IMR-90 (cell line): Measurements from ENCODE around the gene MTFR2. TPM values are rescaled to one million over a fixed set of nuclear protein-coding genes. Genes with fewer than 3 reads are reported as not detected.

ENCODE experiments used
- ATAC-seq: fragments of 200-7000 bp; cut with Tn5 transposase; 2 replicates; pipeline ENCODE4 v1.9.1; 2020; ENCODE audit warnings: low read depth, mild to moderate bottlenecking, moderate library complexity
- BruUV-seq: library from RNA; stranded (reverse); fragments of 400-500 nt; replicated peaks from 2 replicates; lab custom pipeline; 2021; lab: Mats Ljungman, UMichigan
- CTCF ChIA-PET: fragments of 300-600 bp; formaldehyde crosslinking; extraction: SDS; loops from one replicate; lab custom pipeline; 2021; ENCODE audit warnings: antibody characterized with exemption; lab: Yijun Ruan, JAX
- POLR2A ChIA-PET: fragments of 300-600 bp; sonication (Branson Sonifier 250); formaldehyde crosslinking; loops from one replicate; lab custom pipeline; 2022; ENCODE audit warnings: antibody characterized with exemption; ENCODE audit not compliant: unreplicated experiment; lab: Charles Lee
- DNase-seq: peaks from one replicate; pipeline ENCODE4 v3.0.0; 2013
- H2AFZ ChIP-seq: replicated peaks from 2 replicates; pipeline ENCODE3; 2013; ENCODE audit warnings: low read length, mild to moderate bottlenecking; ENCODE audit not compliant: poor library complexity
- H2AK5ac ChIP-seq: 2 replicates; pipeline ENCODE4 v1.6.1; 2013; ENCODE audit warnings: low read depth, low read length, inconsistent platforms
- H2AK9ac ChIP-seq: replicated peaks from 2 replicates; pipeline ENCODE3; 2013; ENCODE audit warnings: mild to moderate bottlenecking, low read depth, low read length, moderate library complexity; ENCODE audit not compliant: poor library complexity
- H2BK120ac ChIP-seq: 2 replicates; pipeline ENCODE4 v1.6.1; 2013; ENCODE audit warnings: low read depth, low read length, inconsistent platforms
- H2BK15ac ChIP-seq: 3 replicates; pipeline ENCODE4 v1.6.1; 2013; ENCODE audit warnings: low read depth, low read length, inconsistent platforms
- H2BK20ac ChIP-seq: 2 replicates; pipeline ENCODE4 v1.6.1; 2013; ENCODE audit warnings: low read depth, mild to moderate bottlenecking, inconsistent platforms, low read length, moderate library complexity
- H2BK5ac ChIP-seq: 2 replicates; pipeline ENCODE4 v1.6.1; 2013; ENCODE audit warnings: mild to moderate bottlenecking, low read depth, low read length, inconsistent platforms; ENCODE audit not compliant: poor library complexity, severe bottlenecking
- H3K14ac ChIP-seq: replicated peaks from 2 replicates; pipeline ENCODE4 v1.6.1; 2013; ENCODE audit warnings: low read depth, low read length, inconsistent platforms
- H3K18ac ChIP-seq: 2 replicates; pipeline ENCODE4 v1.6.1; 2013; ENCODE audit warnings: low read depth, low read length, control low read depth
- H3K23ac ChIP-seq: 2 replicates; pipeline ENCODE4 v1.6.1; 2013; ENCODE audit warnings: low read depth, low read length, inconsistent platforms
- H3K27ac ChIP-seq: 2 replicates; pipeline ENCODE4 v1.5.1; 2013; ENCODE audit warnings: mild to moderate bottlenecking, control low read depth, low read length; ENCODE audit not compliant: insufficient read depth
- H3K27me3 ChIP-seq: 2 replicates; pipeline ENCODE4 v1.6.1; 2013; ENCODE audit warnings: low read length; ENCODE audit not compliant: control insufficient read depth, insufficient read depth
- H3K36me3 ChIP-seq: 2 replicates; pipeline ENCODE4 v1.6.1; 2013; ENCODE audit warnings: low read length, mixed read lengths; ENCODE audit not compliant: control insufficient read depth, insufficient read depth
- H3K4ac ChIP-seq: 2 replicates; pipeline ENCODE4 v1.6.1; 2013; ENCODE audit warnings: low read depth, low read length, inconsistent platforms
- H3K4me1 ChIP-seq: 2 replicates; pipeline ENCODE4 v1.6.1; 2013; ENCODE audit warnings: low read length, mixed read lengths; ENCODE audit not compliant: control insufficient read depth, insufficient read depth
- H3K4me2 ChIP-seq: 2 replicates; pipeline ENCODE4 v1.6.1; 2013; ENCODE audit warnings: low read depth, mild to moderate bottlenecking, control low read depth, low read length, moderate library complexity
- H3K4me3 ChIP-seq: 2 replicates; pipeline ENCODE4 v1.5.1; 2013; ENCODE audit warnings: low read depth, mild to moderate bottlenecking, control low read depth, low read length, moderate library complexity; ENCODE audit not compliant: insufficient read depth
- H3K56ac ChIP-seq: 2 replicates; pipeline ENCODE4 v1.6.1; 2013; ENCODE audit warnings: low read length, inconsistent platforms; ENCODE audit not compliant: insufficient read depth; ENCODE audit errors: extremely low read depth
- H3K79me1 ChIP-seq, 2 experiments: 2 replicates each; pipeline ENCODE4 v1.6.1; 2013; ENCODE audit warnings: low read length in 2 of 2, inconsistent platforms in 1 of 2, low read depth in 1 of 2
- H3K9ac ChIP-seq: 2 replicates; pipeline ENCODE4 v1.6.1; 2013; ENCODE audit warnings: low read depth, low read length, control low read depth
- H3K9me1 ChIP-seq: 2 replicates; pipeline ENCODE4 v1.6.1; 2013; ENCODE audit warnings: low read length, inconsistent platforms; ENCODE audit not compliant: insufficient read depth
- H3K9me3 ChIP-seq: 2 replicates; pipeline ENCODE4 v1.6.1; 2013; ENCODE audit warnings: low read length; ENCODE audit not compliant: control insufficient read depth, insufficient read depth
- H4K20me1 ChIP-seq: 2 replicates; pipeline ENCODE4 v1.6.1; 2013; ENCODE audit warnings: low read length, inconsistent platforms; ENCODE audit not compliant: insufficient read depth
- H4K5ac ChIP-seq: 2 replicates; pipeline ENCODE4 v1.6.1; 2013; ENCODE audit warnings: mild to moderate bottlenecking, low read depth, low read length, control low read depth
- H4K8ac ChIP-seq, 2 experiments: 2 replicates each; pipeline ENCODE4 v1.6.1; 2013; ENCODE audit warnings: low read depth in 2 of 2, low read length in 2 of 2, control low read depth in 1 of 2, inconsistent platforms in 1 of 2
- H4K91ac ChIP-seq: 2 replicates; pipeline ENCODE4 v1.6.1; 2013; ENCODE audit warnings: low read depth, low read length, inconsistent platforms; ENCODE audit not compliant: insufficient read depth
- BHLHE40 ChIP-seq: fragments of 150-350 bp; IDR thresholded peaks from 2 replicates; pipeline ENCODE4 v1.6.1; 2016; ENCODE audit warnings: mild to moderate bottlenecking, low read depth, low read length
- CEBPB ChIP-seq: IDR thresholded peaks from 2 replicates; pipeline ENCODE4 v1.6.1; 2012; ENCODE audit warnings: low read depth, low read length, improper control_type of control experiment
- CHD1 ChIP-seq: IDR thresholded peaks from 2 replicates; pipeline ENCODE4 v1.6.1; 2012; ENCODE audit warnings: low read depth, low read length, improper control_type of control experiment
- CTCF ChIP-seq: conservative IDR thresholded peaks from 2 replicates; pipeline ENCODE4 v1.5.1; 2012; ENCODE audit warnings: mild to moderate bottlenecking, low read depth, low read length, improper control_type of control experiment
- ELK1 ChIP-seq: fragments of 150-350 bp; IDR thresholded peaks from 2 replicates; pipeline ENCODE4 v1.6.1; 2016; ENCODE audit warnings: low read depth, mild to moderate bottlenecking, low read length, moderate library complexity, borderline replicate concordance
- FOS ChIP-seq: fragments of 150-350 bp; IDR thresholded peaks from 2 replicates; pipeline ENCODE4 v1.6.1; 2016; ENCODE audit warnings: low read depth, low read length
- MAFK ChIP-seq: IDR thresholded peaks from 2 replicates; pipeline ENCODE4 v1.6.1; 2012; ENCODE audit warnings: low read depth, low read length, improper control_type of control experiment
- MAZ ChIP-seq: IDR thresholded peaks from 2 replicates; pipeline ENCODE4 v1.6.1; 2012; ENCODE audit warnings: low read depth, mild to moderate bottlenecking, low read length, improper control_type of control experiment, moderate library complexity, borderline replicate concordance
- MXI1 ChIP-seq: IDR thresholded peaks from 2 replicates; pipeline ENCODE4 v1.6.1; 2012; ENCODE audit warnings: low read depth, mild to moderate bottlenecking, low read length, moderate library complexity, borderline replicate concordance
- NFE2L2 ChIP-seq: fragments of 150-350 bp; IDR thresholded peaks from 2 replicates; pipeline ENCODE4 v1.6.1; 2016; ENCODE audit warnings: low read depth, mild to moderate bottlenecking, low read length
- POLR2A ChIP-seq: IDR thresholded peaks from 2 replicates; pipeline ENCODE4 v1.6.1; 2012; ENCODE audit warnings: mild to moderate bottlenecking, low read depth, low read length
- RAD21 ChIP-seq: IDR thresholded peaks from 2 replicates; pipeline ENCODE4 v1.6.1; 2012; ENCODE audit warnings: low read length, improper control_type of control experiment
- RCOR1 ChIP-seq: IDR thresholded peaks from 2 replicates; pipeline ENCODE4 v1.6.1; 2012; ENCODE audit warnings: mild to moderate bottlenecking, low read length, improper control_type of control experiment; ENCODE audit not compliant: insufficient replicate concordance
- RFX5 ChIP-seq: IDR thresholded peaks from 2 replicates; pipeline ENCODE4 v1.8.0; 2012; ENCODE audit warnings: low read depth, mild to moderate bottlenecking, low read length, moderate library complexity
- SMC3 ChIP-seq: fragments of 150-350 bp; IDR thresholded peaks from 2 replicates; pipeline ENCODE4 v1.6.1; 2016; ENCODE audit warnings: low read depth, mild to moderate bottlenecking, antibody characterized with exemption, low read length, moderate library complexity
- USF2 ChIP-seq: fragments of 150-350 bp; IDR thresholded peaks from 2 replicates; pipeline ENCODE4 v1.6.1; 2017; ENCODE audit warnings: mild to moderate bottlenecking, antibody characterized with exemption, low read length, low read depth
- WGBS, 2 experiments: methylation state at CpG; one replicate each; pipeline versions ENCODE4 v1.1.5 to v1.1.7; 2013; ENCODE audit warnings: missing lambda C conversion rate in 2 of 2; ENCODE audit not compliant: insufficient read length in 1 of 2; ENCODE audit errors: extremely low coverage in 2 of 2; 5-methylcytosine and 5-hydroxymethylcytosine counted together
- dilution Hi-C: fragments of 300-500 bp; cut with HindIII; formaldehyde crosslinking; loops from one replicate; pipeline ENCODE4 v1.14.3; 2018; ENCODE audit warnings: low sequenced_read_pairs; ENCODE audit not compliant: unreplicated experiment
- in situ Hi-C: fragments of 300-500 bp; cut with MboI; formaldehyde crosslinking; loops from 3 replicates; pipeline ENCODE4 v1.14.3; 2019; ENCODE audit warnings: low sequenced_read_pairs, inconsistent platforms, mixed read lengths
- intact Hi-C: fragments of 100-400 bp; cut with micrococcal nuclease; formaldehyde crosslinking; loops from 2 replicates; pipeline ENCODE4 v1.10.0; 2022
- polyA plus RNA-seq, 3 experiments: library from polyadenylated mRNA; depleted of rRNA; stranded (reverse); fragments of >200 nt; gene quantifications; 2 replicates each; pipeline ENCODE4 v1.2.3, GENCODE V29; 2012; ENCODE audit warnings: low replicate concordance in 1 of 3
- total RNA-seq: library from RNA; depleted of rRNA; stranded (reverse); fragments of >200 nt; gene quantifications from 2 replicates; pipeline ENCODE4 v1.2.3, GENCODE V29; 2012

The MTFR2 gene
- total and polyA plus RNA-seq, 2 of the 4 experiments (the other 2 are of a cell fraction) = 0.72 to 7.2 TPM

- dilution Hi-C loops = no loop called here
- intact Hi-C loops = no loop called here
- BruUV-seq = no TSS peak
- no peak for TF ChIP-seq CEBPB
- TF ChIP-seq RCOR1 = no peak
- TF ChIP-seq FOS = no peak
- no peak for TF ChIP-seq RFX5
- no peak for TF ChIP-seq BHLHE40
- no peak for TF ChIP-seq POLR2A
- TF ChIP-seq CTCF = no peak
- TF ChIP-seq NFE2L2 = no peak
- no peak for TF ChIP-seq MAZ
- TF ChIP-seq SMC3 = no peak
- no peak for TF ChIP-seq USF2
- TF ChIP-seq MAFK = no peak
- TF ChIP-seq ELK1 = no peak
- no peak for TF ChIP-seq CHD1
- no peak for TF ChIP-seq MXI1
- no peak for TF ChIP-seq RAD21
- no peak overlapping the region for H3K18ac ChIP-seq
- no peak overlapping the region for H3K9ac ChIP-seq
- H2BK20ac ChIP-seq = no peak overlapping the region
- no peak overlapping the region for H3K4me3 ChIP-seq
- no peak overlapping the region for H4K8ac ChIP-seq
- no peak overlapping the region for H2AFZ ChIP-seq
- no peaks in the 10 kb centered on the region for H3K9me3 ChIP-seq
- H2AK5ac ChIP-seq = no peak overlapping the region
- H3K79me1 ChIP-seq = no peaks in the 10 kb centered on the region
- no peaks in the 10 kb centered on the region for H3K36me3 ChIP-seq
- WGBS, 2 experiments = no CpG with 5 or more reads among the region's 2 CpGs
- no peaks in the 10 kb centered on the region for H3K9me1 ChIP-seq
- H4K91ac ChIP-seq = no peak overlapping the region
- no peak overlapping the region for H3K23ac ChIP-seq
- H4K5ac ChIP-seq = no peak overlapping the region
- ChIA-PET CTCF (interaction anchor here (0.7 to 1.1 kb wide), 4 partner anchors 174 to 379 kb away, joined by 3 read pairs; no protein-coding TSS in a partner anchor), POLR2A (no interaction called here)
- peaks cover 2% of the 10 kb centered on the region; the same call in 1 of the 2 replicates for H3K4me1 ChIP-seq
- no peaks in the 10 kb centered on the region for H3K27me3 ChIP-seq
- H3K56ac ChIP-seq = no peak overlapping the region
- DNase-seq (no peak), ATAC-seq (peak; percentile 27)
- H2BK5ac ChIP-seq = no peak overlapping the region
- in situ Hi-C loops = no loop called here
- no peak overlapping the region for H3K14ac ChIP-seq
- H2BK120ac ChIP-seq = no peak overlapping the region
- no peak overlapping the region for H3K4ac ChIP-seq
- no peak overlapping the region for H3K27ac ChIP-seq
- no peak overlapping the region for H3K4me2 ChIP-seq
- H4K20me1 ChIP-seq = no peaks in the 10 kb centered on the region
- no peak overlapping the region for H2BK15ac ChIP-seq
- no peak overlapping the region for H2AK9ac ChIP-seq
Measured at GRCh38 chr6:136212608-136213007, 37.5 kb downstream of the MTFR2 start.
